Endothelial cell of umbilical vein (primary cell): ENCODE data around the gene ASS1. TPM values are rescaled to one million over a fixed set of nuclear protein-coding genes. Genes with fewer than 3 reads are reported as not detected.

ENCODE experiments used
- BruUV-seq: library from RNA; stranded (reverse); fragments of 400-500 nt; replicated peaks from 2 replicates; lab custom pipeline; 2021; lab: Mats Ljungman, UMichigan
- CTCF ChIA-PET: fragments of 300-600, 350-600 bp; sonication (Branson Sonifier 250); formaldehyde crosslinking; loops from one replicate; lab custom pipeline; 2021; ENCODE audit warnings: antibody characterized with exemption, inconsistent platforms; lab: Charles Lee
- POLR2A ChIA-PET: fragments of 300-600, 350-600 bp; sonication (Branson Sonifier 250); formaldehyde crosslinking; loops from one replicate; lab custom pipeline; 2021; ENCODE audit warnings: antibody characterized with exemption, inconsistent platforms; lab: Charles Lee
- DNase-seq: peaks from one replicate; pipeline ENCODE4 v3.0.0-alpha.2; 2011; ENCODE audit warnings: low read depth, low spot score
- FAIRE-seq: peaks from 2 replicates; lab custom pipeline; 2011; peaks lifted over from hg19 to GRCh38; lab: Jason Lieb, UNC
- H2AFZ ChIP-seq: 2 replicates; pipeline ENCODE4 v1.6.0; 2012; ENCODE audit warnings: low read depth, low read length, control low read depth, inconsistent platforms
- H3K27ac ChIP-seq: 2 replicates; pipeline ENCODE4 v1.5.1; 2011; ENCODE audit warnings: low read depth, mild to moderate bottlenecking, control low read depth, low read length, moderate library complexity; ENCODE audit not compliant: insufficient read depth
- H3K27me3 ChIP-seq, 2 experiments: 2 replicates each; pipeline versions ENCODE4 v1.6.0 to v1.6.1; 2011; ENCODE audit warnings: low read length in 2 of 2, mixed read lengths in 1 of 2; ENCODE audit not compliant: control insufficient read depth in 2 of 2, insufficient read depth in 2 of 2
- H3K36me3 ChIP-seq, 2 experiments: 2 replicates in 1 of 2; 3 replicates in 1 of 2; pipeline ENCODE4 v1.5.1; 2011; ENCODE audit warnings: low read length in 2 of 2, mild to moderate bottlenecking in 1 of 2, moderate library complexity in 1 of 2; ENCODE audit not compliant: control insufficient read depth in 2 of 2, insufficient read depth in 2 of 2; ENCODE audit errors: extremely low read depth in 1 of 2
- H3K4me1 ChIP-seq: 3 replicates; pipeline ENCODE4 v1.5.1; 2011; ENCODE audit warnings: mild to moderate bottlenecking, low read length; ENCODE audit not compliant: control insufficient read depth, insufficient read depth; ENCODE audit errors: extremely low read depth
- H3K4me2 ChIP-seq: 2 replicates; pipeline ENCODE4 v1.6.1; 2011; ENCODE audit warnings: low read length, control low read depth, mixed read lengths; ENCODE audit not compliant: insufficient read depth
- H3K4me3 ChIP-seq, 3 experiments: fragments of 200-600 bp in 1 of 3; sonication (generic), shearing (Covaris generic) in 1 of 3; replicated peaks in 1 of 3; 2 replicates each; pipeline ENCODE4 v1.5.1; 2011 to 2016; ENCODE audit warnings: control low read depth in 3 of 3, low read length in 3 of 3, mild to moderate bottlenecking in 2 of 3, inconsistent platforms in 1 of 3, low read depth in 1 of 3, moderate library complexity in 1 of 3; ENCODE audit not compliant: insufficient read depth in 1 of 3
- H3K79me2 ChIP-seq: 2 replicates; pipeline ENCODE4 v1.6.0; 2012; ENCODE audit warnings: low read length, inconsistent platforms; ENCODE audit not compliant: control insufficient read depth, insufficient read depth
- H3K9ac ChIP-seq: replicated peaks from 2 replicates; pipeline ENCODE3; 2011; ENCODE audit warnings: low read length, control low read depth; ENCODE audit not compliant: insufficient read depth; ENCODE audit errors: extremely low read depth
- H3K9me1 ChIP-seq: replicated peaks from 3 replicates; pipeline ENCODE4 v1.6.0; 2011; ENCODE audit warnings: mild to moderate bottlenecking, low read length; ENCODE audit not compliant: control insufficient read depth, insufficient read depth; ENCODE audit errors: extremely low read depth
- H3K9me3 ChIP-seq: replicated peaks from 2 replicates; pipeline ENCODE4 v1.5.1; 2012; ENCODE audit warnings: low read length, inconsistent platforms; ENCODE audit not compliant: control insufficient read depth, insufficient read depth
- H4K20me1 ChIP-seq: replicated peaks from 2 replicates; pipeline ENCODE3; 2011; ENCODE audit warnings: mild to moderate bottlenecking, low read length; ENCODE audit not compliant: control insufficient read depth, insufficient read depth; ENCODE audit errors: extremely low read depth
- EZH2 ChIP-seq: IDR thresholded peaks from 2 replicates; pipeline ENCODE4 v1.6.1; 2012; ENCODE audit warnings: borderline replicate concordance, low read depth, mild to moderate bottlenecking, moderate library complexity, low read length, inconsistent platforms; ENCODE audit not compliant: severe bottlenecking
- FOS ChIP-seq: IDR thresholded peaks from 2 replicates; pipeline ENCODE4 v1.6.1; 2011; ENCODE audit warnings: mild to moderate bottlenecking, low read length, moderate library complexity, borderline replicate concordance; ENCODE audit not compliant: insufficient read depth
- GATA2 ChIP-seq: IDR thresholded peaks from 2 replicates; pipeline ENCODE4 v1.7.0; 2011; ENCODE audit warnings: low read depth, mild to moderate bottlenecking, moderate library complexity, mixed read lengths, low read length; ENCODE audit not compliant: insufficient read length, insufficient read depth
- JUN ChIP-seq: IDR thresholded peaks from 2 replicates; pipeline ENCODE4 v1.6.1; 2011; ENCODE audit warnings: borderline replicate concordance, low read depth; ENCODE audit not compliant: insufficient read length, insufficient read depth
- MYC ChIP-seq: IDR thresholded peaks from one replicate; pipeline ENCODE4 v1.6.1; 2011; ENCODE audit warnings: mild to moderate bottlenecking, low read depth, low read length
- POLR2A ChIP-seq: IDR thresholded peaks from 2 replicates; pipeline ENCODE4 v1.6.1; 2012; ENCODE audit warnings: low read depth, mild to moderate bottlenecking, control low read depth, low read length
- POLR2AphosphoS5 ChIP-seq: IDR thresholded peaks from 2 replicates; pipeline ENCODE4 v1.6.1; 2012; ENCODE audit warnings: low read depth, mild to moderate bottlenecking, control low read depth, low read length, moderate library complexity; ENCODE audit not compliant: insufficient read depth
- dilution Hi-C: fragments of 300-500 bp; cut with MboI; formaldehyde crosslinking; loops from one replicate; pipeline ENCODE4 v1.15.0; 2019; ENCODE audit warnings: low sequenced_read_pairs; ENCODE audit not compliant: extremely low pct_ligation_motif_present
- intact Hi-C: fragments of 100-400 bp; cut with micrococcal nuclease; formaldehyde crosslinking; loops from one replicate; pipeline ENCODE4 v1.10.0; 2022
- polyA plus RNA-seq, 4 experiments: library from polyadenylated mRNA; depleted of rRNA in 3 of 4; stranded (reverse) in 3 of 4; unstranded in 1 of 4; fragments of >200 nt; gene quantifications; 2 replicates each; pipeline versions ENCODE4 v1.2.1 to v1.2.3, GENCODE V29; 2011 to 2012; ENCODE audit warnings: missing spikeins in 1 of 4
- total RNA-seq: library from RNA; stranded (reverse); gene quantifications from 2 replicates; pipeline ENCODE4 v1.2.3, GENCODE V29; 2021
- TF ChIP-seq, protein P1 (sequence below), 2 donors: IDR thresholded peaks; 1 replicate in 1 of 2; 2 replicates in 1 of 2; pipeline ENCODE4 v1.5.1; 2011; ENCODE audit warnings: low read length in 2 of 2, mild to moderate bottlenecking in 2 of 2, moderate library complexity in 2 of 2, control low read depth in 1 of 2, inconsistent platforms in 1 of 2, low read depth in 1 of 2; ENCODE audit not compliant: insufficient read depth in 1 of 2; ENCODE audit errors: extremely low read depth in 1 of 2
- TF ChIP-seq, protein P2 (sequence below): IDR thresholded peaks from 2 replicates; pipeline ENCODE4 v1.6.1; 2011; ENCODE audit not compliant: insufficient read depth, insufficient read length

The ASS1 gene
- total and polyA plus RNA-seq, 2 donors (not counting 3 experiments of a cell fraction or from before 2014, with no cell fraction given) = 3.6 to 12.4 TPM

DNA sequence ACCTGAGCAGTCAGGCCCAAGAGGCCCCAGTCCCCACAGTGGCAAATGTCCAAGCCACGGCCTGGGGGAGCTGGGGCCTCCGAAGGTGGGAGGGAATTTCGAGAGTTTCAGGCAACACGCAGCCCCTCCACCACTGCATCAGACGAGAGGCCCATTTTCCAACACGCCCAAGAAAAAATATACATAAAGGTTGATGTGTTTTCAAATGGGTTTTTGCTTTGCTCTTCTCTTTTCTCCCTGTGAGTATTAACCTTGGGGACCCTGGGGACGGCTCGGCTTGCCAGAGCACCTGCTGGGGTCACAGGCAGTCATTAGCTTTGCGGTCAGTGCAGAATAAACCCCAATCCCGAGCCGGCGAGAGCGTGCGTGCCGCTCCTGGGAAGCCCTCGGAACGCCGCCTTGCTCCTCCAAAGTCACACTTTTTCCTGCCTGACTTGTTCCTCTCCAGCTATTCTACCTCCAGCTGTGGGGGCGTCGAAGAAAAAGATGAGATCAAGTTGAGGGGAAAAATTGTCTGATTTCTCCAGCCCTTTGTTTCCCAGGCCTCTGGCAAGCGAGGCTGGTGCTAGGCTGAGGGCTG lies 31.5 kb downstream of the ASS1 start:
- no peaks in the 10 kb centered on the region for H3K4me1 ChIP-seq
- FAIRE-seq = no peak
- intact Hi-C loops = no loop called here
- no peaks in the 10 kb centered on the region for H3K27me3 ChIP-seq
- ChIA-PET CTCF (no interaction called here), POLR2A (no interaction called here)
- no peak overlapping the region for H3K4me2 ChIP-seq
- no peaks in the 10 kb centered on the region for H3K9me3 ChIP-seq
- no peak overlapping the region for H2AFZ ChIP-seq
- no TSS peak for BruUV-seq
- dilution Hi-C loops = no loop called here
- DNase-seq = no peak
- no peak overlapping the region for H3K9ac ChIP-seq
- TF ChIP-seq GATA2 (no peak), POLR2AphosphoS5 (no peak), POLR2A (no peak), EZH2 (no peak), JUN (no peak), FOS (no peak), MYC (no peak)
- TF ChIP-seq, protein P1, sequence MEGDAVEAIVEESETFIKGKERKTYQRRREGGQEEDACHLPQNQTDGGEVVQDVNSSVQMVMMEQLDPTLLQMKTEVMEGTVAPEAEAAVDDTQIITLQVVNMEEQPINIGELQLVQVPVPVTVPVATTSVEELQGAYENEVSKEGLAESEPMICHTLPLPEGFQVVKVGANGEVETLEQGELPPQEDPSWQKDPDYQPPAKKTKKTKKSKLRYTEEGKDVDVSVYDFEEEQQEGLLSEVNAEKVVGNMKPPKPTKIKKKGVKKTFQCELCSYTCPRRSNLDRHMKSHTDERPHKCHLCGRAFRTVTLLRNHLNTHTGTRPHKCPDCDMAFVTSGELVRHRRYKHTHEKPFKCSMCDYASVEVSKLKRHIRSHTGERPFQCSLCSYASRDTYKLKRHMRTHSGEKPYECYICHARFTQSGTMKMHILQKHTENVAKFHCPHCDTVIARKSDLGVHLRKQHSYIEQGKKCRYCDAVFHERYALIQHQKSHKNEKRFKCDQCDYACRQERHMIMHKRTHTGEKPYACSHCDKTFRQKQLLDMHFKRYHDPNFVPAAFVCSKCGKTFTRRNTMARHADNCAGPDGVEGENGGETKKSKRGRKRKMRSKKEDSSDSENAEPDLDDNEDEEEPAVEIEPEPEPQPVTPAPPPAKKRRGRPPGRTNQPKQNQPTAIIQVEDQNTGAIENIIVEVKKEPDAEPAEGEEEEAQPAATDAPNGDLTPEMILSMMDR (IDR thresholded peaks at IDR 0.05; ENCODE audit: extremely low read depth in 1 of 2, insufficient read depth in 1 of 2, low read depth in 1 of 2, low read length in 2 of 2) = no peak
- TF ChIP-seq, protein P2, sequence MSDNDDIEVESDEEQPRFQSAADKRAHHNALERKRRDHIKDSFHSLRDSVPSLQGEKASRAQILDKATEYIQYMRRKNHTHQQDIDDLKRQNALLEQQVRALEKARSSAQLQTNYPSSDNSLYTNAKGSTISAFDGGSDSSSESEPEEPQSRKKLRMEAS = no peak
- H4K20me1 ChIP-seq = no peaks in the 10 kb centered on the region
- no peaks in the 10 kb centered on the region for H3K9me1 ChIP-seq
- H3K27ac ChIP-seq = no peak overlapping the region
- H3K4me3 ChIP-seq = no peak overlapping the region
- H3K36me3 ChIP-seq = no peaks in the 10 kb centered on the region
- no peaks in the 10 kb centered on the region for H3K79me2 ChIP-seq
